Hepatocyte (in vitro differentiated cells): ENCODE measurements around the gene FBN1. TPM values are rescaled to one million over a fixed set of nuclear protein-coding genes. Genes with fewer than 3 reads are reported as not detected.

Experiments
- DNase-seq: peaks from one replicate; pipeline ENCODE4 v3.0.0-alpha.2; 2016; ENCODE audit warnings: low spot score
- H2AFZ ChIP-seq: fragments of 200-600 bp; sonication (generic); 2 replicates; pipeline ENCODE4 v1.6.0; 2016; ENCODE audit warnings: antibody characterized with exemption, mild to moderate bottlenecking
- H3K27ac ChIP-seq: fragments of 200-600 bp; sonication (generic); 2 replicates; pipeline ENCODE4 v1.5.1; 2016; ENCODE audit warnings: mild to moderate bottlenecking
- H3K27me3 ChIP-seq: fragments of 200-600 bp; sonication (generic); 2 replicates; pipeline ENCODE4 v1.6.1; 2016
- H3K36me3 ChIP-seq: fragments of 200-600 bp; sonication (generic); replicated peaks from 2 replicates; pipeline ENCODE4 v1.5.1; 2016; ENCODE audit warnings: low read depth; ENCODE audit not compliant: insufficient read depth
- H3K4me1 ChIP-seq: fragments of 200-600 bp; sonication (generic); 2 replicates; pipeline ENCODE4 v1.5.1; 2016; ENCODE audit warnings: mild to moderate bottlenecking, moderate library complexity; ENCODE audit not compliant: insufficient read depth
- H3K4me2 ChIP-seq: fragments of 200-600 bp; sonication (generic); 2 replicates; pipeline ENCODE4 v1.6.0; 2016
- H3K4me3 ChIP-seq: fragments of 200-600 bp; sonication (generic); 2 replicates; pipeline ENCODE4 v1.5.1; 2016; ENCODE audit warnings: mild to moderate bottlenecking
- H3K79me2 ChIP-seq: fragments of 200-600 bp; sonication (generic); 2 replicates; pipeline ENCODE4 v1.6.0; 2017; ENCODE audit warnings: mild to moderate bottlenecking
- H3K9me2 ChIP-seq: fragments of 200-600 bp; sonication (generic); replicated peaks from 2 replicates; pipeline ENCODE4 v1.6.0; 2017; ENCODE audit warnings: mild to moderate bottlenecking; ENCODE audit not compliant: insufficient read depth
- H3K9me3 ChIP-seq: fragments of 200-600 bp; sonication (generic); 2 replicates; pipeline ENCODE4 v1.5.1; 2016; ENCODE audit warnings: low read depth, mild to moderate bottlenecking
- H4K20me1 ChIP-seq: fragments of 200-600 bp; sonication (generic); 2 replicates; pipeline ENCODE4 v1.6.0; 2016; ENCODE audit warnings: mild to moderate bottlenecking; ENCODE audit not compliant: insufficient read depth, poor library complexity, severe bottlenecking
- CTCF ChIP-seq: fragments of 200-600 bp; sonication (generic); IDR thresholded peaks from 2 replicates; pipeline ENCODE4 v1.5.1; 2016; ENCODE audit warnings: antibody characterized with exemption, mild to moderate bottlenecking; ENCODE audit not compliant: poor library complexity
- EZH2 ChIP-seq: fragments of 200-600 bp; sonication (generic); IDR thresholded peaks from 2 replicates; pipeline ENCODE4 v1.6.1; 2016; ENCODE audit warnings: antibody characterized with exemption, mild to moderate bottlenecking, borderline replicate concordance
- EZH2phosphoT487 ChIP-seq: fragments of 200-600 bp; sonication (generic); IDR thresholded peaks from one replicate; pipeline ENCODE4 v1.6.1; 2018; ENCODE audit warnings: antibody characterized with exemption, mild to moderate bottlenecking, low read depth, moderate library complexity; ENCODE audit not compliant: unreplicated experiment, severe bottlenecking
- WGBS: methylation state at CpG from one replicate; pipeline ENCODE4 v1.1.6; 2016; ENCODE audit warnings: low lambda C conversion rate; ENCODE audit errors: missing lambda C conversion rate; 5-methylcytosine and 5-hydroxymethylcytosine counted together
- polyA plus RNA-seq: library from polyadenylated mRNA; unstranded; fragments of >200 nt; fragmentation: Nextera tagmentation; extraction: Ambion mirVana; gene quantifications from 2 replicates; pipeline ENCODE4 v1.2.1, GENCODE V29; 2016
- total RNA-seq: library from RNA; depleted of rRNA; stranded (reverse); fragments of >200 nt; gene quantifications from 2 replicates; pipeline ENCODE4 v1.2.3, GENCODE V29; 2014

FBN1 gene
- total and polyA plus RNA-seq, 2 experiments from 2014 or later, result 76.6 to 199 TPM

GRCh38 chr15:48548455-48548854 lies 97.1 kb downstream of the FBN1 start:
- WGBS, result 71% methylated on average over 2 of the region's 2 CpGs
- H3K79me2 ChIP-seq, result no peaks in the 10 kb centered on the region

DNA sequence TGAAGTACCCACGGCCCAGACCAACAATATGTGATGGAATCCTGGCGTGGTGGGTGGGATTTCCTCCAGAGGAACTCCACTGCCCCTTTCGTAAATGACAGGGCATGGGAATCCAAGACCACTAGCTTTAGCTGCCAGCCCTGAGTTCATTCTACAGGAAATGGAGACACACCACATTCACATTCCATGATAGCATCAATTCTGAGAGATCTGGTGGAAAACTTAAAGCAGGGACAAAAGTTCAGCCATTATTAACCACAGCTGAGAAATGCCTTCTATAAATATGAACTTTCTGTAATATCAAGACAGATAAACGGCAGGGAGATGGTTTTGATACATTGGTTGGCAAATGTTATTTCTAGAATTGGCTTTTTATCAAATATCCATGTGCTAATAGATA lies 98.2 kb downstream of the FBN1 start:
- no peak overlapping the region for H3K4me3 ChIP-seq
- peaks cover 22% of the 10 kb centered on the region for H3K4me1 ChIP-seq
- no peak for TF ChIP-seq EZH2
- TF ChIP-seq EZH2phosphoT487, result no peak
- no peak for TF ChIP-seq CTCF
- no peaks in the 10 kb centered on the region for H3K36me3 ChIP-seq
- no peaks in the 10 kb centered on the region for H3K79me2 ChIP-seq
- H3K27ac ChIP-seq, result peak overlapping the region; percentile 66
- DNase-seq, result no peak
- no peak overlapping the region for H2AFZ ChIP-seq
- 78% methylated on average over 4 of the region's 4 CpGs for WGBS
- no peak overlapping the region for H3K4me2 ChIP-seq
- H3K9me2 ChIP-seq, result no peaks in the 10 kb centered on the region
- H4K20me1 ChIP-seq, result no peaks in the 10 kb centered on the region
- H3K27me3 ChIP-seq, result no peaks in the 10 kb centered on the region
- no peaks in the 10 kb centered on the region for H3K9me3 ChIP-seq

More at GRCh38 chr15:48548455-48548854, 97.1 kb downstream of the FBN1 start:
- Histone ChIP-seq H3K27ac (peak overlapping the region; percentile 66), H3K36me3 (no peaks in the 10 kb centered on the region), H3K4me2 (no peak overlapping the region), H3K4me1 (peaks cover 22% of the 10 kb centered on the region), H4K20me1 (no peaks in the 10 kb centered on the region), H2AFZ (no peak overlapping the region), H3K9me2 (no peaks in the 10 kb centered on the region), H3K4me3 (no peak overlapping the region), H3K27me3 (no peaks in the 10 kb centered on the region), H3K9me3 (no peaks in the 10 kb centered on the region)
- DNase-seq, result no peak
- TF ChIP-seq EZH2phosphoT487 (no peak), EZH2 (no peak), CTCF (no peak)

- H3K9me2 ChIP-seq, result no peaks in the 10 kb centered on the region
- H3K9me3 ChIP-seq, result no peaks in the 10 kb centered on the region
- no peak overlapping the region for H2AFZ ChIP-seq
- TF ChIP-seq EZH2 (no peak), EZH2phosphoT487 (no peak), CTCF (no peak)
- no peaks in the 10 kb centered on the region for H3K36me3 ChIP-seq
- no peak overlapping the region for H3K4me3 ChIP-seq
- peak overlapping the region; percentile 66 for H3K27ac ChIP-seq
- peaks cover 22% of the 10 kb centered on the region for H3K4me1 ChIP-seq
- H3K79me2 ChIP-seq, result no peaks in the 10 kb centered on the region
- no peaks in the 10 kb centered on the region for H3K27me3 ChIP-seq
- H3K4me2 ChIP-seq, result no peak overlapping the region
- DNase-seq, result no peak
- 67% methylated on average over 3 of the region's 3 CpGs for WGBS
- H4K20me1 ChIP-seq, result no peaks in the 10 kb centered on the region
These were observed 99.2 kb downstream of the FBN1 start for GRCh38 chr15:48546296-48546695.

DNA sequence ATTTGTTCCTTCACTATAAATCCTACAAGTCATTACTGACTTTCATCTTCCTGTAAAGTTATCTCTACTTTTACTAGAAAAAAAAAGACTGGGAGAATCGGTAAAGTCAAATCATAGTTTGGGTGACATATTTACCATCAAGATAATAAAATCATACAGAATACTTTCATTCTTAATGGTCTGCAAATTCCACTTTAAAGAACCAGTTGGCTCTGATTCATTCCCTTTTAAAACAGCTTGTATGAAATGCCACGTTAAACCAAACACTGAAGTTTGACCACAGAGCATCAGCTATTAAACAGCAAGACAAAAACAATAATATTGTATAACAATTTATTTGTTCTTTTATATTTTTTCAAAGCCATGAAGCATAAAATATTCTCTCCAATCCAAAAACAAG lies 100.7 kb downstream of the FBN1 start:
- no peak for DNase-seq
- no peaks in the 10 kb centered on the region for H3K9me2 ChIP-seq
- no peaks in the 10 kb centered on the region for H3K9me3 ChIP-seq
- H3K4me1 ChIP-seq, result peaks cover 22% of the 10 kb centered on the region
- no peak overlapping the region for H3K4me2 ChIP-seq
- no peaks in the 10 kb centered on the region for H3K36me3 ChIP-seq
- no peaks in the 10 kb centered on the region for H3K27me3 ChIP-seq
- H3K27ac ChIP-seq, result no peak overlapping the region
- no peak overlapping the region for H3K4me3 ChIP-seq
- TF ChIP-seq EZH2 (no peak), EZH2phosphoT487 (no peak), CTCF (no peak)
- no peaks in the 10 kb centered on the region for H3K79me2 ChIP-seq
- no peak overlapping the region for H2AFZ ChIP-seq
- WGBS, result 46% methylated on average over 2 of the region's 2 CpGs
- no peaks in the 10 kb centered on the region for H4K20me1 ChIP-seq
